ENCODE results near the gene GPR162. TPM values are rescaled to one million over a fixed set of nuclear protein-coding genes. Genes with fewer than 3 reads are reported as not detected.

GPR162 gene
- total RNA-seq, 1 donor from 2014 or later = not detected

GRCh38 chr12:6824085-6824775, 2.6 kb downstream of the GPR162 start:
- no peak for TF ChIP-seq CTCF (IDR thresholded peaks at IDR 0.05; ENCODE audit: insufficient read depth, low read length, severe bottlenecking)
- Histone ChIP-seq H3K36me3 (ENCODE audit: control insufficient read depth, insufficient read depth, low read length) (no peaks in the 10 kb centered on the region), H3K27me3 (ENCODE audit: control insufficient read depth, insufficient read depth, low read length) (peaks cover 23% of the 10 kb centered on the region), H3K4me3 (ENCODE audit: low read depth, low read length) (no peak overlapping the region)
- FAIRE-seq (no peak), DNase-seq (ENCODE audit: low read depth) (no peak)

- TF ChIP-seq CTCF (IDR thresholded peaks at IDR 0.05; ENCODE audit: insufficient read depth, low read length, severe bottlenecking) = no peak
- Histone ChIP-seq H3K27me3 (ENCODE audit: control insufficient read depth, insufficient read depth, low read length) (peaks cover 23% of the 10 kb centered on the region), H3K4me3 (ENCODE audit: low read depth, low read length) (no peak overlapping the region), H3K36me3 (ENCODE audit: control insufficient read depth, insufficient read depth, low read length) (no peaks in the 10 kb centered on the region)
- FAIRE-seq (no peak), DNase-seq (ENCODE audit: low read depth) (peak; percentile 43)
Observed at GRCh38 chr12:6824901-6825381, 3.3 kb downstream of the GPR162 start.

GRCh38 chr12:6825398-6826124, 3.9 kb downstream of the GPR162 start:
- Histone ChIP-seq H3K27me3 (ENCODE audit: control insufficient read depth, insufficient read depth, low read length) (peaks cover 21% of the 10 kb centered on the region), H3K36me3 (ENCODE audit: control insufficient read depth, insufficient read depth, low read length) (no peaks in the 10 kb centered on the region), H3K4me3 (ENCODE audit: low read depth, low read length) (no peak overlapping the region)
- no peak for FAIRE-seq
- peak; percentile 68 for DNase-seq (ENCODE audit: low read depth)
- TF ChIP-seq CTCF (IDR thresholded peaks at IDR 0.05; ENCODE audit: insufficient read depth, low read length, severe bottlenecking) = peak; percentile 96

- no peak for FAIRE-seq
- H3K27me3 ChIP-seq (ENCODE audit: control insufficient read depth, insufficient read depth, low read length) = peaks cover 18% of the 10 kb centered on the region
- H3K36me3 ChIP-seq (ENCODE audit: control insufficient read depth, insufficient read depth, low read length) = no peaks in the 10 kb centered on the region
- no peak for DNase-seq (ENCODE audit: low read depth)
- no peak overlapping the region for H3K4me3 ChIP-seq (ENCODE audit: low read depth, low read length)
- no peak for TF ChIP-seq CTCF (IDR thresholded peaks at IDR 0.05; ENCODE audit: insufficient read depth, low read length, severe bottlenecking)
Observed at GRCh38 chr12:6826125-6826733, 4.6 kb downstream of the GPR162 start.

- H3K36me3 ChIP-seq (ENCODE audit: control insufficient read depth, insufficient read depth, low read length) = peaks cover 2% of the 10 kb centered on the region
- peaks cover 14% of the 10 kb centered on the region for H3K27me3 ChIP-seq (ENCODE audit: control insufficient read depth, insufficient read depth, low read length)
- DNase-seq (ENCODE audit: low read depth) = no peak
- no peak overlapping the region for H3K4me3 ChIP-seq (ENCODE audit: low read depth, low read length)
- TF ChIP-seq CTCF (IDR thresholded peaks at IDR 0.05; ENCODE audit: insufficient read depth, low read length, severe bottlenecking) = no peak
- no peak for FAIRE-seq
Observed at GRCh38 chr12:6826734-6827436, 5.3 kb downstream of the GPR162 start.
